ENCODE results near the gene FMNL1. TPM values are rescaled to one million over a fixed set of nuclear protein-coding genes. Genes with fewer than 3 reads are reported as not detected.
A peak's percentile ranks its signal among the peaks of the same experiment; 100 is the strongest.

Gene FMNL1
- polyA plus RNA-seq, 2 of the 4 experiments (the other 2 are of a cell fraction), result 8.6 to 43.9 TPM

DNA sequence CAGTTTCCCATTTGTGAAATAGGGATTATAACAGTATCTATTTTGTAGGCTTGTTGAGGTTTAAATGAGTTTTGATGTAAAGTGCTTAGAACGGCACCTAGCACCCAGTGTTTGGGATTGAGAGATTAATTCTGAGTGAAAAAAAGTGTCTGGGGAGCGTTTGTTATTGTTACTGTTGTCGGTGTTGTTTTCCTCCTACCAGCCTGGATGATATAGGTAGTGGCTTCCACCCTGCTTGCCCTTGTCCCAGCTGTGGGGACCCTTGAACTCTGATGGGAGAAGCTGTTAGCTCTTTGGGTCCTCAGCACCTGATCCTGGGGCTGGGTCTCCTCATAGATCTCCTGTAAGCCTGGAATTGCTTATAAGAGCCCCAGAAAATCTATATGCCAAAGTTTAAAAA, 4.9 kb downstream of the FMNL1 start:
- Histone ChIP-seq H3K27ac (peak overlapping the region; percentile 97), H3K4me2 (peak overlapping the region; percentile 92), H3K9me3 (no peaks in the 10 kb centered on the region), H3K4me1 (peaks cover 87% of the 10 kb centered on the region), H3K4me3 (0 out of 3 replicates have a peak overlapping the region, but pooled peaks have one; percentile 3)
- ChIA-PET POLR2A (interaction anchor here (1.2 to 1.7 kb wide), 4 partner anchors 8 to 78 kb away, joined by 3 to 21 read pairs (median 3); partner anchors contain the start of gene HEXIM1), CTCF (interaction anchor here (0.9 to 52.3 kb wide), 16 partner anchors 0 to 626 kb away, joined by 3 to 2147 read pairs (median 6); partner anchors contain the start of genes ACBD4, FMNL1, HEXIM1 and HEXIM2)
- TF ChIP-seq HOXB5 (CRISPR knock-in tag; IDR thresholded peaks at IDR 0.05), result no peak
- TF ChIP-seq, protein P1, sequence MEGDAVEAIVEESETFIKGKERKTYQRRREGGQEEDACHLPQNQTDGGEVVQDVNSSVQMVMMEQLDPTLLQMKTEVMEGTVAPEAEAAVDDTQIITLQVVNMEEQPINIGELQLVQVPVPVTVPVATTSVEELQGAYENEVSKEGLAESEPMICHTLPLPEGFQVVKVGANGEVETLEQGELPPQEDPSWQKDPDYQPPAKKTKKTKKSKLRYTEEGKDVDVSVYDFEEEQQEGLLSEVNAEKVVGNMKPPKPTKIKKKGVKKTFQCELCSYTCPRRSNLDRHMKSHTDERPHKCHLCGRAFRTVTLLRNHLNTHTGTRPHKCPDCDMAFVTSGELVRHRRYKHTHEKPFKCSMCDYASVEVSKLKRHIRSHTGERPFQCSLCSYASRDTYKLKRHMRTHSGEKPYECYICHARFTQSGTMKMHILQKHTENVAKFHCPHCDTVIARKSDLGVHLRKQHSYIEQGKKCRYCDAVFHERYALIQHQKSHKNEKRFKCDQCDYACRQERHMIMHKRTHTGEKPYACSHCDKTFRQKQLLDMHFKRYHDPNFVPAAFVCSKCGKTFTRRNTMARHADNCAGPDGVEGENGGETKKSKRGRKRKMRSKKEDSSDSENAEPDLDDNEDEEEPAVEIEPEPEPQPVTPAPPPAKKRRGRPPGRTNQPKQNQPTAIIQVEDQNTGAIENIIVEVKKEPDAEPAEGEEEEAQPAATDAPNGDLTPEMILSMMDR (IDR thresholded peaks at IDR 0.05), result no peak
- TF ChIP-seq ZC3H11A (IDR thresholded peaks at IDR 0.05), result no peak
- TF ChIP-seq RFX5 (IDR thresholded peaks at IDR 0.05), result no peak
- no peak for TF ChIP-seq RAD21 (conservative IDR thresholded peaks at IDR 0.05 in 1 of 2, IDR thresholded peaks at IDR 0.05 in 1 of 2)
- TF ChIP-seq KDM5A (IDR thresholded peaks at IDR 0.05), result no peak
- no peak for TF ChIP-seq POLR2AphosphoS2 (conservative IDR thresholded peaks at IDR 0.05; ENCODE audit: low read length)
- no peak for TF ChIP-seq NFE2L2 (conservative IDR thresholded peaks at IDR 0.05; ENCODE audit: low read length)
- TF ChIP-seq CHD2 (IDR thresholded peaks at IDR 0.05; ENCODE audit: low read length, partially characterized antibody), result no peak
- TF ChIP-seq HEYL (CRISPR knock-in tag; IDR thresholded peaks at IDR 0.05), result no peak
- TF ChIP-seq PHF8 (IDR thresholded peaks at IDR 0.05; ENCODE audit: borderline replicate concordance, low read depth), result no peak
- no peak; a peak in 1 of 5 replicates for TF ChIP-seq EP300 (IDR thresholded peaks at IDR 0.05)
- TF ChIP-seq, protein P2, sequence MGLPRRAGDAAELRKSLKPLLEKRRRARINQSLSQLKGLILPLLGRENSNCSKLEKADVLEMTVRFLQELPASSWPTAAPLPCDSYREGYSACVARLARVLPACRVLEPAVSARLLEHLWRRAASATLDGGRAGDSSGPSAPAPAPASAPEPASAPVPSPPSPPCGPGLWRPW (IDR thresholded peaks at IDR 0.05), result no peak
- TF ChIP-seq EHMT2 (IDR thresholded peaks at IDR 0.05; ENCODE audit: low read depth), result no peak
- no peak for TF ChIP-seq SREBF2 (IDR thresholded peaks at IDR 0.05)
- TF ChIP-seq FOSB (CRISPR knock-in tag; IDR thresholded peaks at IDR 0.05), result no peak
- no peak for FAIRE-seq
- DNase-seq (ENCODE audit: low read depth in 1 of 2, low spot score in 1 of 2), result no peak
- ATAC-seq, result no peak
- 69% methylated on average over 3 of the region's 3 CpGs for WGBS (ENCODE audit: missing lambda C conversion rate)

DNA sequence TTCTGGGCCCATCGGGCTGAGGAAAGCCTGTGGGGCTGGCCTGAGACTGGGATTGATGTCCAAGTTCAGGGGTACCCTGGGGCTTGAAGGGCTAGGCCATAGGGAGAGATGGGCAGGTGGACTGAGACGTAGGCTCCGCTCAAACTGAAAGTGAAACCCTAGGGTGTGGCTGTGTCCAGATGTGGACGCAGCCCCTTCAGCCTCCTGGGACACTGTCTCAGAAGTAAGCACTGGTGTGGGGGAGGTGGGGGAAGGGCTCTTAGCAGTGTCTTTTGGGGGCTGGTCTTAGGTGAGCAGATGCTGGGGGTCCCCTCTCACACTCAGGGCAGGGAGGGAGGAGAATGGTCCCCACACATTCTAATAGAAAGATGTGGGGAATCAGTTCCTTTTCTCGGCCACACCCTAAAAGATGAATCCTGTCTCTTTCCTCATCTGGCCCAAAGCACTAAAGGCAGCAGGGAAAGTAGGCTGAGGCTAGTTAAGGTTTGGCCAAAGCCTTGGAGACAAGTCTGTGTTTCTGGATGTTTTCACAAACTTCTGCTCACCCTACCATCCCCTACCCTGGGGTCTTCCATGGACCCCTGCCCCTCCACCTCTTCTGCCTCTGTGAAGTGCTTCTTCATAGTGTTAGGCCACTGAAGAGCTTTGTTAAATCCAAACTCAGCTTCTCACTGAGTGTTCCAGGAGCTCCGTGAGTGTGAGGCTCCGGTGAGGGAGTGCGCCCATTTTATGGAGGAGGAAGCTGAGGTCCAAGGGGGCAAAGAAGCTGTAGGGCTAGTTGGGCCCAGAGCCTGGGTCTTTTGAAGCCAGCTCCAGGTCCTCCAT, 5.6 kb downstream of the FMNL1 start:
- Histone ChIP-seq H3K4me1 (peaks cover 95% of the 10 kb centered on the region), H3K4me3 (0 out of 3 replicates have a peak overlapping the region, but pooled peaks have one; percentile 3), H3K4me2 (peak overlapping the region; percentile 92), H3K9me3 (no peaks in the 10 kb centered on the region), H3K27ac (peak overlapping the region; percentile 97)
- 47% methylated on average over 8 of the region's 8 CpGs for WGBS (ENCODE audit: missing lambda C conversion rate)
- DNase-seq (ENCODE audit: low read depth in 1 of 2, low spot score in 1 of 2) (no peak), FAIRE-seq (no peak), ATAC-seq (no peak)
- CTCF ChIA-PET, result interaction anchor here (0.8 to 52.3 kb wide), 18 partner anchors 1 to 625 kb away, joined by 3 to 2147 read pairs (median 5); partner anchors contain the start of genes ACBD4, FMNL1, HEXIM1 and HEXIM2
- TF ChIP-seq RCOR1 (IDR thresholded peaks at IDR 0.05; ENCODE audit: low read depth, low read length), result peak; percentile 91; the same call in 1 of the 2 replicates
- no peak for TF ChIP-seq ESRRA (IDR thresholded peaks at IDR 0.05; ENCODE audit: borderline replicate concordance, low read length)
- peak; percentile 47 for TF ChIP-seq CHD2 (IDR thresholded peaks at IDR 0.05; ENCODE audit: low read length, partially characterized antibody)
- no peak for TF ChIP-seq ZC3H11A (IDR thresholded peaks at IDR 0.05)
- TF ChIP-seq, protein P3, sequence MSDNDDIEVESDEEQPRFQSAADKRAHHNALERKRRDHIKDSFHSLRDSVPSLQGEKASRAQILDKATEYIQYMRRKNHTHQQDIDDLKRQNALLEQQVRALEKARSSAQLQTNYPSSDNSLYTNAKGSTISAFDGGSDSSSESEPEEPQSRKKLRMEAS (IDR thresholded peaks at IDR 0.05), result peak; percentile 48; the same call in 1 of the 2 replicates
- 0 out of 2 replicates have a peak, but pooled peaks have one; percentile 24 for TF ChIP-seq HOXB13 (CRISPR knock-in tag; IDR thresholded peaks at IDR 0.05; ENCODE audit: low read depth)
- TF ChIP-seq, protein P1 (IDR thresholded peaks at IDR 0.05), result no peak
- peak; percentile 94 for TF ChIP-seq KDM1A (IDR thresholded peaks at IDR 0.05; ENCODE audit: low read depth)
- TF ChIP-seq HDAC2 (IDR thresholded peaks at IDR 0.05), result peak; percentile 77; the same call in 1 of the 2 replicates
- POLR2A ChIA-PET, result interaction anchor here (1.3 to 2.2 kb wide), 4 partner anchors 8 to 78 kb away, joined by 3 to 37 read pairs (median 8); partner anchors contain the start of gene HEXIM1
